Upper lobe of left lung (tissue), 6 donors: ENCODE results near the gene SASH3. TPM values are rescaled to one million over a fixed set of nuclear protein-coding genes. Genes with fewer than 3 reads are reported as not detected.

Experiments
- ATAC-seq, 2 donors: fragments of 200-7000 bp; cut with Tn5 transposase; one replicate each; pipeline ENCODE4 v1.9.1; 2022; ENCODE audit warnings: mild to moderate bottlenecking in 2 of 2, moderate library complexity in 2 of 2; ENCODE audit not compliant: low FRiP score in 2 of 2
- DNase-seq, 2 donors: peaks; one replicate each; pipeline ENCODE4 v3.0.0-alpha.2; 2019 to 2020
- H3K27ac ChIP-seq, 4 donors: fragments of 200-600 bp; sonication (generic); one replicate each; pipeline ENCODE4 v1.5.1; 2016 to 2019
- H3K27me3 ChIP-seq, 4 donors: fragments of 200-600 bp; sonication (generic); one replicate each; pipeline ENCODE4 v1.5.1; 2017 to 2019
- H3K36me3 ChIP-seq, 4 donors: fragments of 200-600 bp; sonication (generic); one replicate each; pipeline ENCODE4 v1.5.1; 2016 to 2019
- H3K4me1 ChIP-seq, 4 donors: fragments of 200-600 bp; sonication (generic); one replicate each; pipeline ENCODE4 v1.5.1; 2018 to 2019
- H3K4me3 ChIP-seq, 4 donors: fragments of 200-600 bp; sonication (generic); one replicate each; pipeline ENCODE4 v1.5.1; 2017 to 2019; ENCODE audit warnings: mild to moderate bottlenecking in 2 of 4, moderate library complexity in 1 of 4
- H3K9me3 ChIP-seq, 4 donors: fragments of 200-600 bp; sonication (generic); one replicate each; pipeline ENCODE4 v1.5.1; 2018 to 2019
- CTCF ChIP-seq, 6 experiments: fragments of 450-650 bp in 4 of 6; fragments of 200-600 bp in 2 of 6; sonication (generic) in 2 of 6; IDR thresholded peaks; one replicate each; pipeline ENCODE4 v1.5.1; 2016 to 2019; ENCODE audit warnings: antibody characterized with exemption in 6 of 6
- EP300 ChIP-seq, 4 donors: sonication (generic); formaldehyde crosslinking; IDR thresholded peaks; one replicate each; pipeline ENCODE4 v1.5.1; 2017; ENCODE audit warnings: antibody characterized with exemption in 4 of 4, control low read depth in 2 of 4
- POLR2A ChIP-seq, 4 donors: fragments of 450-650 bp; IDR thresholded peaks; one replicate each; pipeline ENCODE4 v1.5.1; 2016 to 2017; ENCODE audit warnings: antibody characterized with exemption in 4 of 4, mild to moderate bottlenecking in 2 of 4
- POLR2AphosphoS5 ChIP-seq, 2 donors: sonication (generic); formaldehyde crosslinking; IDR thresholded peaks; one replicate each; pipeline ENCODE4 v1.5.1; 2017; ENCODE audit warnings: antibody characterized with exemption in 2 of 2
- WGBS, 2 donors: methylation state at CpG; one replicate each; pipeline ENCODE4 v1.1.5; 2017 to 2018; 5-methylcytosine and 5-hydroxymethylcytosine counted together
- total RNA-seq, 6 donors: library from RNA; depleted of rRNA in 4 of 6; stranded (reverse); fragments of >200 nt in 4 of 6; gene quantifications; one replicate each; pipeline versions ENCODE4 v1.1.0 to v1.2.1, GENCODE V29; 2016 to 2021
- donor health status: DM: no; HTN: no; CAD: no; lungs with moderate emphysema.
- donor health status: DM: no; HTN: yes; CAD: no; lungs with severe emphysema.

SASH3 gene
- total RNA-seq, 6 donors from 2014 or later, result 21.5 to 60.3 (median 37.9) TPM

GRCh38 chrX:129763666-129764065, 16.1 kb upstream of the SASH3 start:
- Histone ChIP-seq H3K9me3 (no peaks in the 10 kb centered on the region), H3K4me3 (no peak overlapping the region), H3K4me1 (peaks cover 0 to 7% (median 0%) of the 10 kb centered on the region in 4 donors), H3K27me3 (no peaks in the 10 kb centered on the region), H3K27ac (no peak overlapping the region), H3K36me3 (no peaks in the 10 kb centered on the region)
- DNase-seq, result no peak
- no peak for TF ChIP-seq CTCF (IDR thresholded peaks at IDR 0.05)
- TF ChIP-seq EP300 (IDR thresholded peaks at IDR 0.05), result no peak
- TF ChIP-seq POLR2A (IDR thresholded peaks at IDR 0.05), result no peak
- no peak for TF ChIP-seq POLR2AphosphoS5 (IDR thresholded peaks at IDR 0.05)
- no peak for ATAC-seq

- ATAC-seq (no peak), DNase-seq (no peak)
- TF ChIP-seq POLR2A (IDR thresholded peaks at IDR 0.05) (no peak), CTCF (IDR thresholded peaks at IDR 0.05) (no peak), POLR2AphosphoS5 (IDR thresholded peaks at IDR 0.05) (no peak), EP300 (IDR thresholded peaks at IDR 0.05) (no peak)
- Histone ChIP-seq H3K4me3 (no peak overlapping the region), H3K36me3 (no peaks in the 10 kb centered on the region), H3K9me3 (no peaks in the 10 kb centered on the region), H3K27me3 (no peaks in the 10 kb centered on the region), H3K4me1 (no peaks in the 10 kb centered on the region), H3K27ac (no peak overlapping the region)
- 89% methylated on average over 8 of the region's 8 CpGs; no CpG with 5 or more reads in 1 of the 2 donors for WGBS, 2 donors
These were observed 11.6 kb upstream of the SASH3 start for GRCh38 chrX:129768186-129768585.

- no peak overlapping the region for H3K27ac ChIP-seq
- TF ChIP-seq POLR2A (IDR thresholded peaks at IDR 0.05) (no peak), POLR2AphosphoS5 (IDR thresholded peaks at IDR 0.05) (no peak), CTCF (IDR thresholded peaks at IDR 0.05) (no peak), EP300 (IDR thresholded peaks at IDR 0.05) (no peak)
- no peak for DNase-seq
- no peaks in the 10 kb centered on the region for H3K27me3 ChIP-seq
- H3K9me3 ChIP-seq, result no peaks in the 10 kb centered on the region
- H3K36me3 ChIP-seq, result no peaks in the 10 kb centered on the region
- no peak for ATAC-seq
- WGBS, 2 donors, result 76 to 92% methylated on average over 5 to 8 of the region's 8 CpGs
- no peaks in the 10 kb centered on the region for H3K4me1 ChIP-seq
- H3K4me3 ChIP-seq, result no peak overlapping the region
These were observed 10.9 kb upstream of the SASH3 start for GRCh38 chrX:129768586-129769466.

- no peak overlapping the region for H3K27ac ChIP-seq
- ATAC-seq, result peak in 1 of 2 donors; percentile 8
- 58 to 68% methylated on average over 4 to 9 of the region's 9 CpGs for WGBS, 2 donors
These were observed 10.1 kb upstream of the SASH3 start for GRCh38 chrX:129769467-129770154.

More at GRCh38 chrX:129769467-129770154, 10.1 kb upstream of the SASH3 start:
- Histone ChIP-seq H3K4me3 (no peak overlapping the region), H3K36me3 (no peaks in the 10 kb centered on the region), H3K9me3 (no peaks in the 10 kb centered on the region), H3K27me3 (no peaks in the 10 kb centered on the region), H3K4me1 (no peaks in the 10 kb centered on the region)
- no peak for DNase-seq
- TF ChIP-seq POLR2A (IDR thresholded peaks at IDR 0.05) (no peak), POLR2AphosphoS5 (IDR thresholded peaks at IDR 0.05) (no peak), CTCF (IDR thresholded peaks at IDR 0.05) (no peak), EP300 (IDR thresholded peaks at IDR 0.05) (no peak)
